ENCODE measurements around the gene ZNHIT2.

DNA sequence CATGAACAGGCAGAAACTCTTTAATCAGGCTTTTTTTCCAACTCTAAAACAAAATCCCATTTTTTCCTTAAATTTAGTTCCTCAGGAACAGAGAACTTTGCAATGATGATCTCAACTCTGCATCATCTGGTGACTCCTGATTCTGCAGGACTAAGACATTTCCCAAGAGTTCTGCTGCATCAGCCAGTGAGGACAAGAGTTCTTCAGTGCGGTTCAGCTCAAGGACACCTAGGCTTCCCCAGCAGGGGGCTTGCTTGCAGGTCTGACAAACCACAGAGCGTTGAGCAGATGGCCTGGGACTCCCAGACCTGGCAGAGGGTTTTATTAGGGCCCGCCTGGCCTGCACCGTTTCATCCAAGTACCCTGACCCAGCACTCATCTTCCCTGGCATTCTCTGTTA, 40.0 kb downstream of the ZNHIT2 start:
- TF ChIP-seq CTCF (IDR thresholded peaks at IDR 0.05) (no peak), POLR2A (IDR thresholded peaks at IDR 0.05) (no peak)
